ELF-1 (cell line): Measurements from ENCODE around the gene HDHD2.

Experiments used
- DNase-seq: peaks from one replicate; pipeline ENCODE4 v3.0.0-alpha.2; 2016; ENCODE audit warnings: low read depth, low spot score

Gene HDHD2

DNA sequence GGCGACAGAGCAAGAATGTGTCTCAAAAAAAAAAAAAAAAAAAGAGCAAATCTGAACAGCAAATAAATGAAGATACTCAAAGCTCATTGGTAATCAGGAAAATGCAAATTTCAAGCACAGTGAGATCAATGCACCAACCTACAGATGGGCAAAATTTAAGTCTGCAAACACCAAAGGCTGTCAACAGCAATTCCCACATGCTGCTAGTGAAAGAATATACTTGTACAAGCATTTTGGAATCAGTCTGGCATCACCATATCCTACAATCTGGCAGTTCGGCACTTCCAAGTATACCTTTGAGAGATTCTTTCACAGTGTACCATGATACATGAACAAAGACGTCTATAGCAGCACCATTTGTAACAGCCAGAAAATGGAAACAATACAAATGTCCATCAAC lies 4.1 kb downstream of the HDHD2 start:
- no peak for DNase-seq

- no peak for DNase-seq
Measured at GRCh38 chr18:47143899-47144485, 6.3 kb downstream of the HDHD2 start.

GRCh38 chr18:47143153-47143552 lies 7.1 kb downstream of the HDHD2 start:
- DNase-seq, result no peak

DNA sequence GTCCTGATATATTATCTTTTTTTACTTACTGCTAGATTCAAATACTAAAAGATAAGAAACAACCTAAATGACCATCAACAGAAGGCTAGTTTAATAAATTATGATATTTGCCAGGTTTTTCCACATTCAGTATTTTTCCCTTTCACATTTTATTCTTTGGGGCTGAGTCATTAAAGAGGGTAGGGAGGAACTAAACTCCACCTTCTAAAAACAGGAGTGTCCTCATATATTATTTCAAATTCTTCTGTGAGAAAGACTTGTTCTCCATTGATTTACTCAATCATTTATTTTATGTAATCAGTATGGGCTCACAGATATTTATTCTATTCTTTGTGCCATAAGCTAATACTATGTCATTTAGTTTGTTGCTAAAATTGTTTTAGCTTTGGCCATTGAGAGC lies 9.0 kb downstream of the HDHD2 start:
- no peak for DNase-seq

DNA sequence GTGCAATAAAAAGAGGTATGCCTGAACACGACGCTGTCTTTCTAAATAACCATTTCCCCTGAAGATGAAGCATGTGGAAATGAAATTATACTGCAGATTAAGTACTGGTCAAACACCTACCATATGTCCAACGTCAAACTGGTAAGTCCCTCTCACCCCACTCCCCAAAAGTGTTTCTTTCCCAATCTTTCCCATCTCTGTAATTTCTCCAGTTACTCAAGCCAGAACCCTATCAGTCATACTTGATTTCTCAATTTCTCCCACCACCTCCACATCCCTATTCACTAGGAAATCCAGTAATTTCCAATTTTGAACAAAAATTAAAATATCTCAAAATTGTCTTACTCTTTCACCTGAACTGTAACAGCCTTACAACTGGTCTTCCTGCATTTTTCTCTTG lies 29.2 kb downstream of the HDHD2 start:
- DNase-seq, result no peak

GRCh38 chr18:47120428-47120827 lies 29.9 kb downstream of the HDHD2 start:
- DNase-seq, result no peak

GRCh38 chr18:47118981-47119380 lies 31.3 kb downstream of the HDHD2 start:
- DNase-seq, result no peak

GRCh38 chr18:47115205-47115604 lies 35.1 kb downstream of the HDHD2 start:
- DNase-seq, result no peak

- DNase-seq, result no peak
Measured at GRCh38 chr18:47113796-47114540, 36.3 kb downstream of the HDHD2 start.

DNA sequence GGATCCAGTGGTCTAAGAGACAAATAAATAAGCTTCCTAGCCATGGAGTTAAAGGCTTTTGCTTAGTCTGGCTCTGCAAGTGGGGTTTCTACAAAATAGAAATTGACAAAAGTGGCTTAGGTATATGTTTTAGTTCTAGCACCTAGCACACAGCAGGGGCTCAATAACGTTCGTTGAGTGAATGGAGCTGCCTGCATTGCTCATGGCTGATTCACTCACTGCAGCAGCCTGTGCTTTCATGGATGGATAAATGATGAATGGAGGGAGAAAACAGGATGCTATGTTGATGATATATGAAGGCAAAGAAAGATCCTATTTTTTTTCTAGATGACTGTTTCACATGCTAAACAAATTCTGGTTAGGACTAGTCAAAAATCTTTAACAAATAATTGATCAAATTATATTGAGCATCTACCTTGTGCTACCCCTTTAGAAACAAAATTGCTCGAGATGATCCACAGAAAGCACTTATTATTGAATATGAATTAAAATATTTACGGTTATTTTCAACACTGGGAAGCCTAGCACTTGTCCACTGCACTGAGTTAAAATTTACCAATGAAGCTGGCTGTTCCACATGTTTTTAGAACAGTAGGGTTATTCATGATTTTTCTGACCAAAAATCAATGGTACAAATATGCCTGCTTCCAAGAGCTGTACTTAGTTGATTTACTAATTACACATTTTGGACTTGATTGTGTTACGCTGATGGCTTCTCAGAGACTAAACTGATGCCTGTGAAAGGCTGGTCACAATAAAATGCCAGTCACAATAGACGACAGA lies 39.6 kb downstream of the HDHD2 start:
- no peak for DNase-seq

GRCh38 chr18:47109720-47110119 lies 40.6 kb downstream of the HDHD2 start:
- DNase-seq, result no peak

DNA sequence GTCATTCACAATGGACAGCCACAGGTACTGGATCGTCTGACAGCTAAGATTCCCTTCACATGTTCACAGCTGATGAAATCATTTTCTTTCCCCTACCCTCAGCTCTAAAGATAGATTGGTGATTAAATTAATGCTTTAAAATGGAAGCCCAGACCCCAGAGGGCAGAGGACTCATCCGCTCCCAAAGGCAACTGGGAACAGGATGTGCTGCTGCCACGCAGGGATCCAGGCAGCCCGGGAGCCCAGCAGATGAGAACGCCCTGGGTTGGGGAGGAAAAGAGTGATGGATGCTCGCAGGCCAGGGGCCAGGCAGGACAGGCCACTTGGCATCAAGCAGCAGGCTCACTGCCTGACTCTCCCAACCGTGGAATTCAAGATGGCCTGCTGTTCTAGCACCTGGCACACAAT lies 41.3 kb downstream of the HDHD2 start:
- DNase-seq, result no peak

DNA sequence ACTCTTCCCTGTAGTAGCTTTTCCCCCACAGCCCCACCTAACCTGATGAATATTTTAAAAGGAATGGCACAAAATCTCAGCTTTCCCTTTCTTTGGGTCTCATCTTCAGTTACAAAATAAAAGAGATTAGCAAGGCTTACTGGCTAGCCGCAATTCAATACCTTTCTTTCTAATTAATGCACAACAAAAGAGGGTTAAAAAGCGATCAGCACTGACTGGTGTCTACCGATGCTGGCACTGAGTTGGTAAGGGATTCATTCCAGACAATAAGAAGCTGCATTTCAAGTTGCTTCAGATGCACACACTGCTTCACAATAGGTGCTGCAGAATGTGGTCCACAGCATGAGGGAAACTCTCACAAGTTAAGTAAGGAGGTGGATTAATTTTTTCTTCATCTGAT lies 41.9 kb downstream of the HDHD2 start:
- DNase-seq, result no peak

DNA sequence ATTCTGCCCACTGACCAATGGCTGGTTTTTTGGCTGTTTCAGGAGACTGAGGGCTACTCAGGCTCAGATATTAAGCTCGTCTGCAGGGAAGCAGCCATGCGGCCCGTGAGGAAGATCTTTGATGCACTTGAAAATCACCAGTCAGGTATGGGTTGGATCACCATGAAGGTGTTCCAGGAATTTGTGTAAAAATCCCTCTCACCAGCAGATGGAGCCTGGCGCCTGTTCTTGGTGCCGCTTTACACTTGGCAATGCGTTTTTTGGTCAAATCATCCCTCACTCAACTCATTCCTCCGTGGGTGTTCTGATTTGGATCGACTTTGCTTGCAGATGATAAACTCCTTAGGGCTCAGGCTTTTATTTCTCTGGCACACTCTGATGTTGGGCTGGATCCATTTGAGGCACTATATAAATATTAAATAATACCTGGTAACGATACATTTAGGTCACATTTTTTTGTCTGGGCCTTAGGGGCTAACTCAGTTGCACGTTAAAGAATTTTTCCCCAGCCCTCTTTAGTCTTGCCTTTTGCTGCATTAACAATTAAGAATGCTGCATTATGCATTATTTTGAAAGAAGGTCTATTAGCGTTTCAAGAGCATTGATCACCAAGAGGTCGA lies 50.0 kb downstream of the HDHD2 start:
- peak; percentile 75 for DNase-seq

GRCh38 chr18:47095810-47096209 lies 54.5 kb downstream of the HDHD2 start:
- DNase-seq, result no peak

GRCh38 chr18:47087676-47088075 lies 62.6 kb downstream of the HDHD2 start:
- no peak for DNase-seq

DNA sequence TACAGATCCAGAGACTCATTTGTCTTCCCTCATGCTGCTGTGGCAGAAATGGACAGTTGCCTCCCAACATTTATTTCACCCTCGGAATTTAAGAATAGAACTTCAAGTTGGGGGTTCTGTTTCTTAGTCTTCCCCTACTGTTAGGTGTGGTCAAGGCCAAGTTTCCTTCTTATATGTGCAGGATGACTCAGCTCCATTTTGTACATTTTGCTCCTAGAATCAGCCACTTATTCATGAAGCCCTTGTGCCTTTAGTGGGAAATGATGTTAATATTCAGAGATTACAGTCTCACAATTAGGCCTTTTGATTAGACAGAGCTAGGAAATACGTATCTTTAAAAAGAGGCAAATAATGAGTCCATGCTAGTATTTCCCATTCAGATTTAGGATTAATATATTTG lies 68.7 kb downstream of the HDHD2 start:
- DNase-seq, result no peak

GRCh38 chr18:47080872-47081271 lies 69.4 kb downstream of the HDHD2 start:
- DNase-seq, result no peak

GRCh38 chr18:47077111-47077510 lies 73.2 kb downstream of the HDHD2 start:
- DNase-seq, result no peak

GRCh38 chr18:47075098-47075883 lies 75.0 kb downstream of the HDHD2 start:
- peak; percentile 20 for DNase-seq

DNA sequence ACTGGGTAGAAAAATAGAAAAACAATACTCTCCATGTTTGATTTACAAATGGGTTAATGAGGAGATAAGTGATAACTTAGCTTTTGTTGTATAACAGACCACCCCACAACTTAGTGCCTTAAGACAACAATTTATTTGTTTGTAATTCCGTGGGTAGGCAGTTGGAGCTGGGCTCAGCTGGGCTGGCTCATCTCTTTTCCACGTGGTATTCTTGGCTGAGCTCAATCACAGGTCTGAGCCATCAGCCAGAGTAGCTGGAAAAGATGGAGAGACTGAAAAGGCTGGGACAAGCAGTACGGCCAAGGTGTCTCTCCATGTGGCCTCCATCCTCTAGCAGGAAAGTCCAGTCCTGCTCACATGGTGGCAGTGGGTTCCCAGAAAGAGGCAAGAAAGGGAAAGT lies 82.7 kb downstream of the HDHD2 start:
- no peak for DNase-seq

- DNase-seq, result no peak
Measured at GRCh38 chr18:47063096-47063495, 87.2 kb downstream of the HDHD2 start.
